NCI-H146 treated with DMSO at 0.1 percent for 48 hours (cell line): ENCODE results near the gene ALPG.
"Not testable (repeated sequence)": the region's sequence is repeated elsewhere in the genome, so short reads cannot be mapped to it uniquely, and the experiment has no call there.

ENCODE experiments used
- DNase-seq: peaks from one replicate; lab custom pipeline; 2025; ENCODE audit not compliant: unreplicated experiment; lab: John Stamatoyannopoulos, UW

The ALPG gene

GRCh38 chr2:232406556-232407310 is at the start of gene ALPG:
ALPG (plus strand) TSS chr2:232406844; CDS start chr2:232406895, 51 bp downstream.
- no peak for DNase-seq

DNA sequence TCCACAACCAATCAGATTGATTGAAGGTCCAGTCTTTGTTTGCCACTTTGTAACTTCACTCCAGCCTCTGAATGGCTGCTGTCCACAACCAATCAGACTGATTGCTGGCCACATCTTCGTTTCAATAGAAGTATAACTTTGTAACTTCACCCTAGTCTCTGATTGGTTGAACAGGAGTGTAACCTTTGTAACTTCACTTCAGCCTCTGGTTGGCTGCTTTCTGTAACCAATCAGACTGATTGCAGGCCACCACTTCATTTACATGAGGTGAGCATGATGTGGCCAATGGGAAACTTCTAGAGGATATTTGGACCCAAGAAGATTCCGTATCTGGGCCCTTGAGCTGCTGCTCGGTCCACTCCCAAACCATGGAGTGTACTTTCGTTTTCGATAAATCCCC is 45.0 kb upstream of the ALPG start:
- no peak for DNase-seq

- DNase-seq = no peak
Observed at GRCh38 chr2:232362174-232362900, 44.3 kb upstream of the ALPG start.

GRCh38 chr2:232363064-232363783 is 43.4 kb upstream of the ALPG start:
- DNase-seq = not testable (repeated sequence)

GRCh38 chr2:232363784-232364615 is 42.6 kb upstream of the ALPG start:
- DNase-seq = no peak

DNA sequence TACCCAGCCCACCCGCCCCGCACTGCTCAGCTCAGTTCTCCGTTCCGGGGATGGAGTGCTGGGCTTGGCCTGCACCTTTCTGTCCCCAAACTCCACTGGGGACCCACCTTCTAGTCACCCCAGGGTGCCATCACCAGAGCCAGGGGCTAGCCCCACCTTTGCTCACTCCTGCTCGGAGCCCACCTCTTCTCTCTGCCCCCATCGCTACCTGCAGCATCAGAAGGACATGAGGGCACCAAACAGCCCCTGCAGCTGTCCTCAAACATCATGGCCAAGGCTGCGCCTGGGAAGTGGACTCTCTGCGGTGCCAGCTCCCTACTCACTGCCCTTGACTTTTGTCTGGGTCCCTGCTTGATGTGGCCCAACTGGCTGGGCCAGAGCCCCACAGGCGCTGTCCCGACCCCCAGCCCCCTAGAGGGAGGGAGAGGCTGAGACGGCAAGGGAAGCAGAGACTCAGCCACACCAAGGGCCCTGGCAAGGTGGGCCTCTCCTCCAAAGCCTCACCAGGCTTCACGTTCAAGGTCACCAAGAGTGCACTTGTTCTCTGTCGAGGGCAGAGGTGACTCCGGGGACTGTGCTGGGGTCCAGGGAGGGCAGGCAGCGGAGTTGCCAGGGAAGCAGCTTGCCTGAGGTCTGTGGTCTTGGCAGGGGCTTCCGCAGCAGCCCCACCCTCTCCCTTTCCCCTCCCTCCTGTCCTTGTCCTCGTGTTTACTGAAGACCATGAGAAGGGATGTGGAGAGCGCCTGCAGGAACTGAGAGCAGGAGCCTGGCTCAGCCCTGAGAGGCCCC is 41.6 kb upstream of the ALPG start:
- not testable (repeated sequence) for DNase-seq

- DNase-seq = no peak
Observed at GRCh38 chr2:232365621-232366321, 40.9 kb upstream of the ALPG start.

DNA sequence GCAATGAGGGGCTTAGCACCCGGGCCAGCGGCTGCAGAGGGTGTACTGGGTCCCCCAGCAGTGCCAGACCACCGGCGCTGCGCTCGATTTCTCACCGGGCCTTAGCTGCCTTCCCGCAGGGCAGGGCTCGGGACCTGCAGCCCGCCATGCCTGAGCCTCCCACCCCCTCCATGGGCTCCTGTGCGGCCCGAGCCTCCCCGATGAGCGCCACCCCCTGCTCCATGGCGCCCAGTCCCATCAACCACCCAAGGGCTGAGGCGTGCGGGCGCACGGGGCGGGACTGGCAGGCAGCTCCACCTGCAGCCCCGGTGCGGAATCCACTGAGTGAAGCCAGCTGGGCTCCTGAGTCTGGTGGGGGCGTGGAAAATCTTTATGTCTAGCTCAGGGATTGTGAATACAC is 40.2 kb upstream of the ALPG start:
- DNase-seq = not testable (repeated sequence)

GRCh38 chr2:232367016-232367415 is 39.6 kb upstream of the ALPG start:
- DNase-seq = no peak

DNA sequence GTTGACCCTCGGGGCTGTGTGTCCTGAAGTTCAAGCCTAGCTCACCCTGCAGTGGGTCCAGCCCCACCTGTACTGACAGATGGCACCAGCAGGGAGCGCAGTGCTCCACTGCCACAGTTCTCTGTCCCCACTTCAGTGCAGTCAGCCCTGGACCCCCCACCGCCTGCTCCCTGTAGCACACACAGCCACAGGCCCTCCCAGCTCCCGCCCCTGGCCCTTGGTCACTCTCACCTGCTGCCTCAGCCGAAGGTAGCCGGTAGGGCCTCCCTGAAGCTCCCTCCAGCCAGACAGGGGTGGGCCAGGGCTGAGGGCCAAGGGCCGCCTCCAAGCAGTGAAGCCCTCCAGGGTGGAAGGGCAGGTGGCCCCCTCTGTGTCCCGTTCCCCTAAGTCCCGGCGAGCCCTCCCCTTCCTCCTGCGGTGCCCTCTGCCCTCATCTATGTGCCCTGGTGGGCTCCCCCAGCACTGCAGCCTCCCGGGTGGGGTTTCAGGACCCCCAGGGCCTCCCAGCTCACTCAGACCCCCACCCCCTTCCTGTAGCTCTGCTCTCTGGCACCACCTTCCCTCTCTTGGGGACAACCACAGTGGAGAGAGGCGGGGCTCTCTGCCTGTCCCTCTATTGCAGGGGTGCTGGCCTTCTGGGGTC is 38.9 kb upstream of the ALPG start:
- DNase-seq = no peak

- no peak for DNase-seq
Observed at GRCh38 chr2:232368311-232368731, 38.3 kb upstream of the ALPG start.

- no peak for DNase-seq
Observed at GRCh38 chr2:232369126-232369951, 37.3 kb upstream of the ALPG start.

DNA sequence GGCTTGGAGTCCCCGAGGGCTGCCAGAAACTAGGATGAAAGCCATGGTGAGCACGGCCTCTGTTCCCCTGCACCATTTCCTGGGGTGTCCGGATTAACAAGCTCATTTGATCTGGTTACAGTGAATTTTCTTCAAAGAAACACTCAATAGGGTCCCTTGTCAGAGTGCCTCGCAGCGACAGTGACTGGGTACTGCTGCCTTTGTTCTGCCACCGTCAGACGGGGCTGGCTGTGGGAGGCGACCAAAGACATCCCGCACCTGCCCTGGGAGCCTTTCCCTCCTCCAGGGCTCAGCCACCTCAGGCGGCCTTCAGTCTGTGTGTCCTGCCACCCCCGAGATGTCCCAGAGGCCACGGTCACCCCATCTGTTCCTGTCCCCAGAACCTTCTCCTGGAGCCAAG is 36.6 kb upstream of the ALPG start:
- not testable (repeated sequence) for DNase-seq

DNA sequence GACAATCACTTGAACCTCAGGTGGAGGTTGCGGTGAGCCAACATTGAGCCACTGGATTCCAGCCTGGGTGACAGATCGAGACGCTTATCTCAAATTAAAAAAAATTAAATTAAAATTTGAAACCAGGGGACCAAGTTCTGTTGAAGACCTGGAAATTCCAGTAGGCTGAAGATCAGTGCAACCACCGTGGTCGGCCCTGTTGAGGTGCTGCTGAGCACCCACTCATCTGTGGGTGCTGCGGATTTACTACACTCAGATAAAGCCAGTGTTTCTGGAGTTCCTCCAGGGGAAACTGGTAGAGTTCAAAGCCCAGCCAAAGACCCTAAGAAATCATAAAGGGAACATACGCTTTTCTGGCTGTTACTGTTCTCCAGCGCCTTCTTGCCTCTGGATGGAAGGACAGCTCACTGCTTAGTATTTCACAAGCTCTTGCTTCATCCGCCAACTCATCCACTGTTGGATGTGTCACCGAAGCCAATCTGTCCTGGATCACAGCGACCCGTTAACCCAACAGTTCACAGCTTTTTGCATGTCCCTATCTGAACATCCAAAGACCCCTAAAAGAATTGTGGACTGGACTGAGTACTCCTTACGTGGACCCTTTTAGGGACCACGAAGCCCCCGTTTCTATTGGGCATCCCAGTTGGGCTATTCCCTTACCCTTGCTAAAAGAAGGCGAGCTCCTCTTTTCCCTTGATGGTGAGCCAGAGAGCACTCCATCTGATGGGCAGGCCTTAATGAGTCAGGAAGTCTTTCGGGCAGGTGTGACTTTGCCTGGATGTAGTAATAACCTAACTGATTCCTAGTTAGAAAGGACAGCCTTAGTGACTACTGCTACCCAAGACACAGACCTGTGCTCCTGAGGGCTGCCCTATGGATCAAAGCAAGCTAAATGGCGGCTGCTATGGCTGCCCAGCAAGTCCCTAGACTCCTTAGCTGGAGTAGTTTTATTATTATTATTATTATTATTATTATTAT is 34.1 kb upstream of the ALPG start:
- DNase-seq = no peak

- no peak for DNase-seq
Observed at GRCh38 chr2:232374356-232374755, 32.3 kb upstream of the ALPG start.

DNA sequence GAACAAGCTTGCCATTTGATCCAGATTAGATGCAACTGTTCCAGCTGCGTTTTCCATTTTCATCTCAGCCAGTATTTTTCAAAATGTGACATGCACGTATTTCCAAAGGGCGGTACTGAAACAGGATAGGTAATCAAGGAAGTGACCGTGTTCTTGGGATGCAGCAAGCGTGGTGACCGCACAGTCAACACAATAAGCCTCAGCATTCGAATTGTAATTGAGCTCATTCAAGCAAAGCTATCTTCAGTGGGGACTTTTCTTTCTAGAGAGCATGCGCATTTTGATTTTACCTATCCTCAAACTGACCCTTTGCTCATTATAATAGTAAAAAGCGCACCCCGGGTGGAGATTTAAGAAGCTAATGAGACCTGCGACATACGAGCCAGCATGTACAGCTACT is 31.5 kb upstream of the ALPG start:
- no peak for DNase-seq

- DNase-seq = no peak
Observed at GRCh38 chr2:232376260-232376659, 30.4 kb upstream of the ALPG start.
